ENCODE results near the gene PYURF.
"Not testable (repeated sequence)": the region's sequence is repeated elsewhere in the genome, so short reads cannot be mapped to it uniquely, and the experiment has no call there.

Gene PYURF, protein sequence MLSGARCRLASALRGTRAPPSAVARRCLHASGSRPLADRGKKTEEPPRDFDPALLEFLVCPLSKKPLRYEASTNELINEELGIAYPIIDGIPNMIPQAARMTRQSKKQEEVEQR

DNA sequence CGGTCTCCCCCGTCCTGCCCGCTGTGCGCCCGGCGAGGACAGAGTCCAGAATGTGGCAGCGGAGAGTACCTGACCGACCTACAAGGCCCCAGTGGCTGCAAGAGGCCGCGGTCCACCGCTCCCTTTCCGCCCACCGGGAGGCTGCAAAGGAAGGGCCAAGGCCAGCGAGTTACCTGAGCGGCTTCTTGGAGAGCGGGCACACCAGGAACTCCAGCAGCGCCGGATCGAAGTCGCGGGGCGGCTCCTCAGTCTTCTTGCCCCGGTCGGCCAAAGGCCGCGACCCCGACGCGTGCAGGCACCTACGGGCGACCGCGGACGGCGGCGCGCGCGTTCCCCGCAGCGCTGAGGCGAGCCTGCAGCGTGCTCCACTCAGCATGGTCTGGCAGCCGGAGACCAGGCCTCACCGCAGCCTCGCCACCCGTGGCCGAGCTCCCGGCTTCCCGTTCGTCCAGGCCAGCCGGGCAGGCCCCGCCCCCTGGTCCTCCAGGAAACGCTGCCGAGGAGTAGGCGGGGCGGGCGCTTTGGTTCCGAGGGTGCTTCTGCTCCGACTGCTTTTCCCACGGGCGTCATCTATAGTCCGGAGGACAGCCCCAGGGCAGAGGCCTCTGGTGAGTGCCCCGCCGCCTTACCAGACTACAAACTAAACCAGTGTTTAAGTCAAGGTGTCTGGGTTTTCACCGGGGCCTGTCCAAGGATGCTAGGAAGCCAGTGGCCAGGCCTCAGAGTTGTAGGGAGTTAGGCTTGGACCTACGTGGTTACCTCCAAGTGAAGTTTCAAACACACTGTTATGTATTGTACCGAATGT is at the start of gene PYURF:
TSS of gene PYURF (minus strand) at position 452 of the 805 bp plus-strand sequence. CDS start at position 376, 76 bp downstream.
- in situ Hi-C loops (cut with HindIII; ENCODE audit: low sequenced_read_pairs): loop anchor here (25.0 kb wide), 2 partner anchors 161 to 486 kb away; no protein-coding TSS in a partner anchor
- peak; percentile 79 for DNase-seq (ENCODE audit: low read depth)
- H3K4me3 ChIP-seq (ENCODE audit: low read depth, low read length): peak within 1 kb of the TSS; percentile 66
- TF ChIP-seq, protein P1, sequence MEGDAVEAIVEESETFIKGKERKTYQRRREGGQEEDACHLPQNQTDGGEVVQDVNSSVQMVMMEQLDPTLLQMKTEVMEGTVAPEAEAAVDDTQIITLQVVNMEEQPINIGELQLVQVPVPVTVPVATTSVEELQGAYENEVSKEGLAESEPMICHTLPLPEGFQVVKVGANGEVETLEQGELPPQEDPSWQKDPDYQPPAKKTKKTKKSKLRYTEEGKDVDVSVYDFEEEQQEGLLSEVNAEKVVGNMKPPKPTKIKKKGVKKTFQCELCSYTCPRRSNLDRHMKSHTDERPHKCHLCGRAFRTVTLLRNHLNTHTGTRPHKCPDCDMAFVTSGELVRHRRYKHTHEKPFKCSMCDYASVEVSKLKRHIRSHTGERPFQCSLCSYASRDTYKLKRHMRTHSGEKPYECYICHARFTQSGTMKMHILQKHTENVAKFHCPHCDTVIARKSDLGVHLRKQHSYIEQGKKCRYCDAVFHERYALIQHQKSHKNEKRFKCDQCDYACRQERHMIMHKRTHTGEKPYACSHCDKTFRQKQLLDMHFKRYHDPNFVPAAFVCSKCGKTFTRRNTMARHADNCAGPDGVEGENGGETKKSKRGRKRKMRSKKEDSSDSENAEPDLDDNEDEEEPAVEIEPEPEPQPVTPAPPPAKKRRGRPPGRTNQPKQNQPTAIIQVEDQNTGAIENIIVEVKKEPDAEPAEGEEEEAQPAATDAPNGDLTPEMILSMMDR (IDR thresholded peaks at IDR 0.05; ENCODE audit: low read depth, low read length, missing control alignments): no peak

DNA sequence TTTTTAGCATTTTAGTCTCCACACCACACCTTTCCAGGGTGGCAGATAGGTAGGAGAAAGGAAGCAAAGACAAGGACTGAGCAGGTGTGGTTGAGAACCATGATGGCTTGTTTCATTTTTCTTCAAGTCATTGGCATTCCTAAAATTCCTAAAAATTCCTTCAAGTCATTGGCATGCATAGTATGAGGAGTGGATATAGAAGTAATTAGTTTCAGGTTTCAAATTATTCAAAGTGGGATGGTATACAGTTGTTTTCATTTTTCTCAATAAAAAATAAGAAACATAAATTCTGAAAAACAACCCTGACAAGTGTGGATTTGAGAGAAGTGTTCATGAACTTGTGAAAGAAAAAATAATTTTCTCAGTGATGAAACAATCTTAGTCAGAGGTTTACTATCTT is 46.4 kb upstream of the PYURF start:
- in situ Hi-C loops (cut with HindIII; ENCODE audit: low sequenced_read_pairs): no loop called here
- no peak overlapping the region for H3K4me3 ChIP-seq (ENCODE audit: low read depth, low read length)
- TF ChIP-seq, protein P1 (IDR thresholded peaks at IDR 0.05; ENCODE audit: low read depth, low read length, missing control alignments): no peak
- DNase-seq (ENCODE audit: low read depth): no peak

DNA sequence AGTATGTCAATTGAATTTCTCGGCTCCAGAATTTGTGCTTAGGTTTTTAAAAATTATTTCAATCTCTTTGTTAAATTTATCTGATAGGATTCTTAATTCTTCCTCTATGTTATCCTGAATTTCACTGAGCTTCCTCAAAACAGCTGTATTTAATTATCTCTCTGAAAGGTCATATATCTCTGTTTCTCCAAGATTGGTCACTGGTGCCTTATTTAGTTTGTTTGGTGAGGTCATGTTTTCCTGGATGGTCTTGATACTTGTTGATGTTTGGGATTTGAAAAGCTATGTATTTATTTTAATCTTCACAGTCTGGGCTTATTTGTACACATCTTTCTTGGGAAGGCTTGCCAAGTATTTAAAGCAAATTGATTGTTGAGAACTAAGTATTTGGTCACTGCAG is 44.0 kb upstream of the PYURF start:
- no peak for DNase-seq (ENCODE audit: low read depth)
- in situ Hi-C loops (cut with HindIII; ENCODE audit: low sequenced_read_pairs): no loop called here
- TF ChIP-seq, protein P1 (IDR thresholded peaks at IDR 0.05; ENCODE audit: low read depth, low read length, missing control alignments): no peak
- H3K4me3 ChIP-seq (ENCODE audit: low read depth, low read length): no peak overlapping the region

DNA sequence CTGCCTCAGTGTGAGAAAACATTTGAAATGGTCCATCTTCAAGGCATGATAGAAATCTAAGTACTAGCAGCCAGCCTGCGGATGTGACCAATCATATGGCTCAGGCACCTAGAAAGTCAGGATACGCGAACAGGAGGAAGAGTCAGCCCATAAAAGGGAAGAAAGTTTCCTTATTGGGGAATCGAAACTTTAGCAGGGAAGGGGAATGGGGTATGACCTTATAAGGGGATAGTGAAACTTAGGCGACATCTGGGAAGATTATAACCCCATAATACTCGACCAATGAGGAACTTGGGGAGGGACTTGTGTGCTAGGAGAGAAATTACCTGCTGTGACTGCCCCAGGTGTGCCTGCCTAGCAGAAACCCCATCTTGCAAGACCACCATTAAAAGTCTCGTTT is 26.2 kb upstream of the PYURF start:
- TF ChIP-seq, protein P1 (IDR thresholded peaks at IDR 0.05; ENCODE audit: low read depth, low read length, missing control alignments): no peak
- in situ Hi-C loops (cut with HindIII; ENCODE audit: low sequenced_read_pairs): no loop called here
- no peak for DNase-seq (ENCODE audit: low read depth)

DNA sequence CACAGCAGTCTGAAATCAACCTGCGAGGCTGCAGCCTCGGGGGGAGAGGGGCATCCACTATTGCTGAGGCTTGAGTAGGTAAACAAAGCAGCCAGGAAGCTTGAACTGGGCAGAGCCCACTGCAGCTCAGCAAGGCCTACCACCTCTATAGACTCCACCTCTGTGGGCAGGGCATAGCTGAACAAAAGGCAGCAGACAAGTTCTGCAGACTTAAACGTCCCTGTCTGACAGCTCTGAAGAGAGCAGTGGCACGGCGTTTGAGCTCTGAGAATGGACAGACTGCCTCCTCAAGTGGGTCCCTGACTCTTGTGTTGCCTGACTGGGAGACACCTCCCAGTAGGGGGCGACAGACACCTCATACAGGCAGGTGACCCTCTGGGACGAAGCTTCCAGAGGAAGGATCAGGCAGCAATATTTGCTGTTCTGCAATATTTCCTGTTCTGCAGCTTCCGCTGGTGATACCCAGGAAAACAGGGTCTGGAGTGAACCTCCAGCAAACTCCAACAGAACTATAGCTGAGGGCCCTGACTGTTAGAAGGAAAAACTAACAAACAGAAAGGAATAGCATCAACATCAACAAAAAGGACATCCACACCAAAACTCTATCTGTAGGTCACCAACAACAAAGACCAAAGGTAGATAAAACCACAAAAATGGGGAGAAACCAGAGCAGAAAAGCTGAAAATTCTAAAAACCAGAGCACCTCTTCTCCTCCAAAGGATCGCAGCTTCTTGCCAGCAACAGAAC is 15.9 kb upstream of the PYURF start:
- in situ Hi-C loops (cut with HindIII; ENCODE audit: low sequenced_read_pairs); H3K4me3 ChIP-seq (ENCODE audit: low read depth, low read length); DNase-seq (ENCODE audit: low read depth): not testable (repeated sequence)
- TF ChIP-seq, protein P1 (IDR thresholded peaks at IDR 0.05; ENCODE audit: low read depth, low read length, missing control alignments): peak; percentile 55

More for the DNA sequence above, 26.2 kb upstream of the PYURF start:
- no peak overlapping the region for H3K4me3 ChIP-seq (ENCODE audit: low read depth, low read length)

DNA sequence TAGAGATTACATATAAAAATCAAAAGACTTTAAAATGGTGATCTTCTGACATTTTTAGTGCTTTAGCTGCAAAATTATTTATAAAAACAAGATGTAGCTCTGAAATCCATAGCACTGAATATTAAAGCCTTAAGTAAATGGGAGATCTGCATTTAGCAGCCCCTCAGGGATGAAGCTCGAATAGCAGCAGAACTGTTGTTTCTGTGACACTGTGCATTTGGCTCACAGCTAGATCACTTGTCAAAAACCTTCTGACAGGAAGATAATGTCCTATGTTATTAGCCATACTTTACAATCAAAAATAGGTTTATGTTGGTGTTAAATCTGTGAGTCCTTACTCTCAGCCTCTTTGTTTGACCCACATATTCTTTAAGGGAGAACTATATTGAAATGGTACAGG is 14.1 kb upstream of the PYURF start:
- no peak overlapping the region for H3K4me3 ChIP-seq (ENCODE audit: low read depth, low read length)
- no peak for DNase-seq (ENCODE audit: low read depth)
- TF ChIP-seq, protein P1 (IDR thresholded peaks at IDR 0.05; ENCODE audit: low read depth, low read length, missing control alignments): no peak
- in situ Hi-C loops (cut with HindIII; ENCODE audit: low sequenced_read_pairs): no loop called here
